H1 (cell line): Measurements from ENCODE around the gene FBLIM1. TPM values are rescaled to one million over a fixed set of nuclear protein-coding genes. Genes with fewer than 3 reads are reported as not detected.

Experiments used
- CTCF ChIA-PET: fragments of 300-600 bp; sonication (Branson Sonifier 250); formaldehyde crosslinking; loops from one replicate; lab custom pipeline; 2021; ENCODE audit not compliant: partially characterized antibody; lab: Charles Lee
- POLR2A ChIA-PET: fragments of 300-600 bp; sonication (Branson Sonifier 250); formaldehyde crosslinking; loops from one replicate; lab custom pipeline; 2021; ENCODE audit warnings: inconsistent platforms; ENCODE audit not compliant: partially characterized antibody; lab: Charles Lee
- DNase-seq, 2 experiments: peaks; one replicate each; pipeline versions ENCODE4 v3.0.0 to v3.0.0-alpha.2; 2010 to 2022; ENCODE audit warnings: low spot score in 2 of 2, low read depth in 1 of 2, mixed read lengths in 1 of 2
- FAIRE-seq: peaks from 2 replicates; lab custom pipeline; 2011; peaks lifted over from hg19 to GRCh38; lab: Jason Lieb, UNC
- H2AFZ ChIP-seq: 2 replicates; pipeline ENCODE4 v1.8.1; 2012; ENCODE audit warnings: low read length, inconsistent platforms
- H2AK5ac ChIP-seq: 2 replicates; pipeline ENCODE4 v1.6.1; 2013; ENCODE audit warnings: low read depth, low read length
- H2BK120ac ChIP-seq: replicated peaks from 2 replicates; pipeline ENCODE3; 2013; ENCODE audit warnings: low read depth, low read length, inconsistent platforms
- H2BK12ac ChIP-seq: 2 replicates; pipeline ENCODE4 v1.6.1; 2013; ENCODE audit warnings: low read depth, low read length
- H2BK15ac ChIP-seq: 2 replicates; pipeline ENCODE4 v1.6.1; 2013; ENCODE audit warnings: low read length
- H2BK20ac ChIP-seq: 2 replicates; pipeline ENCODE4 v1.6.1; 2013; ENCODE audit warnings: low read length
- H2BK5ac ChIP-seq: 2 replicates; pipeline ENCODE4 v1.6.1; 2013; ENCODE audit warnings: low read depth, low read length
- H3K14ac ChIP-seq: 2 replicates; pipeline ENCODE4 v1.6.1; 2013; ENCODE audit warnings: inconsistent platforms; ENCODE audit not compliant: insufficient read length
- H3K18ac ChIP-seq: 2 replicates; pipeline ENCODE4 v1.6.1; 2013; ENCODE audit warnings: low read length; ENCODE audit errors: extremely low read depth
- H3K23ac ChIP-seq: 2 replicates; pipeline ENCODE4 v1.6.1; 2013; ENCODE audit warnings: inconsistent platforms; ENCODE audit not compliant: insufficient read length
- H3K23me2 ChIP-seq: 2 replicates; pipeline ENCODE4 v1.6.1; 2013; ENCODE audit warnings: low read depth, low read length
- H3K27ac ChIP-seq: 2 replicates; pipeline ENCODE4 v1.6.1; 2011; ENCODE audit warnings: low read depth, low read length, inconsistent platforms
- H3K27me3 ChIP-seq, 4 experiments: replicated peaks in 1 of 4; 1 replicate in 1 of 4; 2 replicates in 3 of 4; pipeline versions ENCODE4 v1.6.1 to v1.8.1; 2011 to 2013; ENCODE audit warnings: low read length in 3 of 4, mild to moderate bottlenecking in 3 of 4, inconsistent platforms in 2 of 4, mixed read lengths in 2 of 4, moderate library complexity in 1 of 4; ENCODE audit not compliant: control insufficient read depth in 3 of 4, insufficient read depth in 3 of 4; ENCODE audit errors: extremely low read depth in 1 of 4
- H3K36me3 ChIP-seq, 4 experiments: 2 replicates each; pipeline versions ENCODE4 v1.6.1 to v1.8.1; 2011 to 2013; ENCODE audit warnings: mild to moderate bottlenecking in 4 of 4, low read length in 3 of 4, moderate library complexity in 2 of 4, control low read depth in 1 of 4, inconsistent platforms in 1 of 4; ENCODE audit not compliant: insufficient read depth in 4 of 4, control insufficient read depth in 2 of 4
- H3K4ac ChIP-seq: replicated peaks from 2 replicates; pipeline ENCODE3; 2013; ENCODE audit warnings: low read length, low read depth, mixed read lengths, inconsistent platforms; ENCODE audit not compliant: insufficient read length
- H3K4me1 ChIP-seq, 4 experiments: replicated peaks in 1 of 4; 1 replicate in 1 of 4; 2 replicates in 3 of 4; pipeline versions ENCODE4 v1.6.1 to v1.8.1; 2011 to 2013; ENCODE audit warnings: low read length in 3 of 4, inconsistent platforms in 2 of 4, mixed read lengths in 1 of 4; ENCODE audit not compliant: insufficient read depth in 4 of 4, control insufficient read depth in 3 of 4
- H3K4me2 ChIP-seq, 2 experiments: 2 replicates each; pipeline versions ENCODE4 v1.6.1 to v1.8.1; 2011 to 2013; ENCODE audit warnings: low read depth in 2 of 2, low read length in 2 of 2, control low read depth in 1 of 2, inconsistent platforms in 1 of 2, mild to moderate bottlenecking in 1 of 2; ENCODE audit not compliant: insufficient read depth in 1 of 2
- H3K4me3 ChIP-seq, 4 experiments: fragments of 200-600, 300-600 bp in 1 of 4; sonication (generic), shearing (Covaris generic), sonication (Bioruptor Twin) in 1 of 4; 2 replicates each; pipeline versions ENCODE4 v1.5.1 to v1.8.1; 2011 to 2016; ENCODE audit warnings: low read length in 4 of 4, low read depth in 3 of 4, control low read depth in 2 of 4, inconsistent platforms in 2 of 4, mild to moderate bottlenecking in 2 of 4, mixed read lengths in 1 of 4, moderate library complexity in 1 of 4; ENCODE audit not compliant: insufficient read depth in 2 of 4; ENCODE audit errors: extremely low read depth in 1 of 4
- H3K56ac ChIP-seq: replicated peaks from 2 replicates; pipeline ENCODE3; 2013; ENCODE audit warnings: low read depth, mild to moderate bottlenecking, mixed read lengths, low read length, inconsistent platforms; ENCODE audit not compliant: insufficient read length
- H3K79me1 ChIP-seq: 2 replicates; pipeline ENCODE4 v1.6.1; 2013; ENCODE audit warnings: low read depth, low read length, control low read depth
- H3K79me2 ChIP-seq, 2 experiments: 2 replicates each; pipeline versions ENCODE4 v1.6.1 to v1.8.1; 2012 to 2013; ENCODE audit warnings: low read length in 2 of 2, mild to moderate bottlenecking in 2 of 2, inconsistent platforms in 1 of 2; ENCODE audit not compliant: insufficient read depth in 2 of 2, control insufficient read depth in 1 of 2
- H3K9ac ChIP-seq, 4 experiments: replicated peaks in 1 of 4; 1 replicate in 1 of 4; 2 replicates in 3 of 4; pipeline versions ENCODE4 v1.6.1 to v1.8.1; 2011 to 2013; ENCODE audit warnings: low read depth in 3 of 4, low read length in 3 of 4, control low read depth in 2 of 4, mild to moderate bottlenecking in 2 of 4, moderate library complexity in 2 of 4, inconsistent platforms in 1 of 4; ENCODE audit errors: extremely low read depth in 1 of 4
- H3K9me3 ChIP-seq, 2 experiments: 2 replicates each; pipeline versions ENCODE4 v1.6.1 to v1.8.1; 2012 to 2013; ENCODE audit warnings: mild to moderate bottlenecking in 2 of 2, moderate library complexity in 2 of 2, control low read depth in 1 of 2, inconsistent platforms in 1 of 2, low read depth in 1 of 2, low read length in 1 of 2, mixed read lengths in 1 of 2; ENCODE audit not compliant: insufficient read depth in 2 of 2
- H4K20me1 ChIP-seq, 2 experiments: replicated peaks in 1 of 2; 2 replicates each; pipeline versions ENCODE3 to v1.8.1; 2011 to 2013; ENCODE audit warnings: inconsistent platforms in 2 of 2, low read length in 2 of 2, mild to moderate bottlenecking in 1 of 2; ENCODE audit not compliant: insufficient read depth in 2 of 2, control insufficient read depth in 1 of 2
- H4K5ac ChIP-seq: 2 replicates; pipeline ENCODE4 v1.6.1; 2013; ENCODE audit warnings: low read length, low read depth, mixed read lengths, inconsistent platforms; ENCODE audit not compliant: insufficient read length
- H4K8ac ChIP-seq: 2 replicates; pipeline ENCODE4 v1.8.0; 2013; ENCODE audit warnings: mild to moderate bottlenecking, moderate library complexity, low read length, inconsistent platforms; ENCODE audit not compliant: insufficient read depth; ENCODE audit errors: extremely low read depth
- H4K91ac ChIP-seq: replicated peaks from 2 replicates; pipeline ENCODE3; 2013; ENCODE audit warnings: low read length, mixed read lengths, inconsistent platforms; ENCODE audit not compliant: insufficient read length
- ASH2L ChIP-seq: fragments of 200-600, 300-600 bp; sonication (generic); IDR thresholded peaks from one replicate; pipeline ENCODE4 v1.7.1; 2017; ENCODE audit warnings: low read length
- BRCA1 ChIP-seq: IDR thresholded peaks from 2 replicates; pipeline ENCODE4 v1.6.1; 2012; ENCODE audit warnings: low read depth, low read length, improper control_type of control experiment
- CEBPB ChIP-seq: IDR thresholded peaks from 2 replicates; pipeline ENCODE4 v1.6.1; 2012; ENCODE audit warnings: low read depth, low read length
- EGR1 ChIP-seq: IDR thresholded peaks from 2 replicates; pipeline ENCODE4 v1.6.1; 2011; ENCODE audit warnings: low read depth, low read length, borderline replicate concordance
- GTF2F1 ChIP-seq: IDR thresholded peaks from 2 replicates; pipeline ENCODE4 v1.6.1; 2012; ENCODE audit warnings: low read depth, low read length, improper control_type of control experiment, borderline replicate concordance
- JUN ChIP-seq: IDR thresholded peaks from 2 replicates; pipeline ENCODE4 v1.6.1; 2011; ENCODE audit warnings: low read depth, mild to moderate bottlenecking, improper control_type of control experiment, low read length
- SP2 ChIP-seq: IDR thresholded peaks from 2 replicates; pipeline ENCODE4 v1.6.1; 2012; ENCODE audit warnings: mild to moderate bottlenecking, low read length, inconsistent platforms
- ZNF274 ChIP-seq: IDR thresholded peaks from 2 replicates; pipeline ENCODE4 v1.7.0; 2012; ENCODE audit warnings: low read length, borderline replicate concordance; ENCODE audit errors: extremely low read depth
- WGBS, 2 experiments: shearing (Covaris generic) in 1 of 2; methylation state at CpG; one replicate each; pipeline versions ENCODE4 v1.1.6 to v1.1.7; 2013 to 2015; ENCODE audit warnings: low lambda C conversion rate in 2 of 2, mixed read lengths in 2 of 2, inconsistent platforms in 1 of 2, low coverage in 1 of 2, missing lambda C conversion rate in 1 of 2; ENCODE audit not compliant: insufficient replicate concordance in 2 of 2, insufficient coverage in 1 of 2, insufficient read length in 1 of 2; ENCODE audit errors: extremely low coverage in 1 of 2, missing lambda C conversion rate in 1 of 2; 5-methylcytosine and 5-hydroxymethylcytosine counted together
- polyA plus RNA-seq, 7 experiments: library from polyadenylated mRNA; depleted of rRNA in 3 of 7; stranded (reverse) in 5 of 7; unstranded in 2 of 7; fragments of >200 nt in 5 of 7; fragments of 200-250 nt in 2 of 7; gene quantifications; 1 replicate in 5 of 7; 2 replicates in 1 of 7; 4 replicates in 1 of 7; pipeline versions ENCODE4 v1.2.1 to v1.2.3, GENCODE V29; 2011 to 2013; ENCODE audit warnings: missing spikeins in 2 of 7, mixed read lengths in 2 of 7
- total RNA-seq: library from RNA; stranded (reverse); fragmentation: NEBNext Ultra II Directional; extraction: Animal tissue kit (Norgen Biotek cat#: 25700); gene quantifications from 2 replicates; pipeline ENCODE4 v1.2.1, GENCODE V29; 2021
- TF ChIP-seq, protein P1 (sequence below), 3 experiments: IDR thresholded peaks; 1 replicate in 2 of 3; 2 replicates in 1 of 3; pipeline versions ENCODE4 v1.5.1 to v1.6.1; 2011; ENCODE audit warnings: low read length in 3 of 3, mild to moderate bottlenecking in 3 of 3, inconsistent platforms in 2 of 3, low read depth in 1 of 3, moderate library complexity in 1 of 3; ENCODE audit not compliant: insufficient read depth in 1 of 3; ENCODE audit errors: control extremely low read depth in 1 of 3

FBLIM1 gene
- total and polyA plus RNA-seq, 2 of the 8 experiments (the other 6 are each of a cell fraction or from before 2014, with no cell fraction given): 66.6 to 66.7 TPM

DNA sequence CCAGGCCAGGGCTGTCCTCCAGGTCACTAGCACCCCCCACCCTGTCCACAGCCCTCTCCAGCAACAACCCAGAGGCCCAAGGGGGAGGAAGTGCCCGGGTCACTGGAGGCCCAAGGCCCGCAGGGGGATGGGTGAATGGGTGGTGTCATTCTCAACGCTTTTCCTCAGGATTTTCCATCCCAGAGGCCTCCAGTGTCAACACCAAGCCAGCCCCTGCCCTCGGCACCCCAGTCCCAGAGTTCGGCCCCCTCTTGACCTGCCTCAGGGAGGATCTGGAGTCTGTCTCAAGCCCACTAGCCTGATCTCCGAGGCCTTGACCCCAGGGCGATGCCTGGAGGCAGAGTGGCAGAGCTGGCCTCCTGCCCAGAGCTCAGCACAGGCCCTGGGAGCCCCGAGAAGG lies 11.2 kb upstream of the FBLIM1 start:
- Histone ChIP-seq H2BK120ac (no peak overlapping the region), H4K20me1 (no peaks in the 10 kb centered on the region), H4K91ac (no peak overlapping the region), H3K9me3 (no peaks in the 10 kb centered on the region), H2BK12ac (no peak overlapping the region), H3K23me2 (no peaks in the 10 kb centered on the region; the same call in 1 of the 2 replicates), H3K56ac (peak overlapping the region; percentile 53), H2AK5ac (no peak overlapping the region), H3K14ac (no peak overlapping the region), H3K4me1 (peaks cover 0 to 13% (median 6%) of the 10 kb centered on the region in 4 experiments; a peak in 5 of 7 replicates), H2BK20ac (no peak overlapping the region), H3K4ac (no peak overlapping the region), H3K18ac (no peak overlapping the region), H2BK5ac (no peak overlapping the region), H3K4me3 (no peak overlapping the region), H3K79me1 (no peaks in the 10 kb centered on the region), H2AFZ (no peak overlapping the region), H3K79me2 (no peaks in the 10 kb centered on the region), H4K5ac (no peak overlapping the region), H3K9ac (no peak overlapping the region), H4K8ac (no peak overlapping the region), H3K36me3 (no peaks in the 10 kb centered on the region), H3K27ac (no peak overlapping the region), H3K23ac (no peak overlapping the region), H2BK15ac (no peak overlapping the region), H3K27me3 (no peaks in the 10 kb centered on the region), H3K4me2 (no peak overlapping the region)
- DNase-seq (no peak), FAIRE-seq (no peak)
- CTCF ChIA-PET: interaction anchor here (1.0 to 1.2 kb wide), 2 partner anchors 8 to 10 kb away, joined by 3 to 5 read pairs; no protein-coding TSS in a partner anchor
- TF ChIP-seq, protein P1, sequence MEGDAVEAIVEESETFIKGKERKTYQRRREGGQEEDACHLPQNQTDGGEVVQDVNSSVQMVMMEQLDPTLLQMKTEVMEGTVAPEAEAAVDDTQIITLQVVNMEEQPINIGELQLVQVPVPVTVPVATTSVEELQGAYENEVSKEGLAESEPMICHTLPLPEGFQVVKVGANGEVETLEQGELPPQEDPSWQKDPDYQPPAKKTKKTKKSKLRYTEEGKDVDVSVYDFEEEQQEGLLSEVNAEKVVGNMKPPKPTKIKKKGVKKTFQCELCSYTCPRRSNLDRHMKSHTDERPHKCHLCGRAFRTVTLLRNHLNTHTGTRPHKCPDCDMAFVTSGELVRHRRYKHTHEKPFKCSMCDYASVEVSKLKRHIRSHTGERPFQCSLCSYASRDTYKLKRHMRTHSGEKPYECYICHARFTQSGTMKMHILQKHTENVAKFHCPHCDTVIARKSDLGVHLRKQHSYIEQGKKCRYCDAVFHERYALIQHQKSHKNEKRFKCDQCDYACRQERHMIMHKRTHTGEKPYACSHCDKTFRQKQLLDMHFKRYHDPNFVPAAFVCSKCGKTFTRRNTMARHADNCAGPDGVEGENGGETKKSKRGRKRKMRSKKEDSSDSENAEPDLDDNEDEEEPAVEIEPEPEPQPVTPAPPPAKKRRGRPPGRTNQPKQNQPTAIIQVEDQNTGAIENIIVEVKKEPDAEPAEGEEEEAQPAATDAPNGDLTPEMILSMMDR (IDR thresholded peaks at IDR 0.05; ENCODE audit: control extremely low read depth in 1 of 3, insufficient read depth in 1 of 3, low read depth in 1 of 3, low read length in 3 of 3): no peak
- no peak for TF ChIP-seq ASH2L
- no peak for TF ChIP-seq ZNF274
- no peak for TF ChIP-seq CEBPB
- TF ChIP-seq GTF2F1: no peak
- TF ChIP-seq JUN: no peak
- TF ChIP-seq BRCA1: no peak
- TF ChIP-seq EGR1: no peak
- no peak for TF ChIP-seq SP2
- 91% methylated on average over 8 of the region's 8 CpGs; no CpG with 5 or more reads in 1 of the 2 experiments for WGBS, 2 experiments
- POLR2A ChIA-PET: interaction anchor here (1.0 to 1.4 kb wide), 2 partner anchors 9 to 11 kb away, joined by 4 to 8 read pairs; partner anchors contain the start of gene SLC25A34
